GM19099 (cell line): Measurements from ENCODE around the gene TBX22.

ENCODE experiments used
- POLR2A ChIP-seq: IDR thresholded peaks from 3 replicates; pipeline ENCODE4 v1.6.1; 2011; ENCODE audit warnings: low read depth; ENCODE audit not compliant: insufficient read length; ENCODE audit errors: extremely low read depth

TBX22 gene

GRCh38 chrX:80014141-80014940 is at the start of gene TBX22:
TBX22 (plus strand) TSS chrX:80014753; CDS start chrX:80022270, 7,517 bp downstream.
- no peak for TF ChIP-seq POLR2A

- no peak for TF ChIP-seq POLR2A
These were observed 38.9 kb upstream of the TBX22 start for GRCh38 chrX:79975605-79976004.

GRCh38 chrX:80004458-80004857 is 10.1 kb upstream of the TBX22 start:
- TF ChIP-seq POLR2A, result no peak

GRCh38 chrX:80011522-80011921 is 3.0 kb upstream of the TBX22 start:
- TF ChIP-seq POLR2A, result no peak

GRCh38 chrX:80016182-80016581 is 1.6 kb downstream of the TBX22 start:
- TF ChIP-seq POLR2A, result no peak

- TF ChIP-seq POLR2A, result no peak
These were observed 7.1 kb downstream of the TBX22 start for GRCh38 chrX:80021621-80022020.

- no peak for TF ChIP-seq POLR2A
These were observed 7.9 kb downstream of the TBX22 start for GRCh38 chrX:80022363-80023031.

GRCh38 chrX:80026116-80026515 is 11.6 kb downstream of the TBX22 start:
- TF ChIP-seq POLR2A, result no peak
